BLaER1 (cell line): ENCODE results near the gene CHI3L1.

Experiments
- H3K27ac ChIP-seq: shearing (Covaris generic); formaldehyde crosslinking; 2 replicates; pipeline ENCODE4 v1.8.1; 2022
- H3K27me3 ChIP-seq: shearing (Covaris generic); formaldehyde crosslinking; 2 replicates; pipeline ENCODE4 v1.8.1; 2022
- H3K36me3 ChIP-seq: shearing (Covaris generic); formaldehyde crosslinking; 2 replicates; pipeline ENCODE4 v1.8.1; 2022
- H3K4me1 ChIP-seq: shearing (Covaris generic); formaldehyde crosslinking; 2 replicates; pipeline ENCODE4 v1.8.1; 2022
- H3K4me2 ChIP-seq: shearing (Covaris generic); formaldehyde crosslinking; 2 replicates; pipeline ENCODE4 v1.8.1; 2022
- H3K4me3 ChIP-seq: shearing (Covaris generic); formaldehyde crosslinking; 2 replicates; pipeline ENCODE4 v1.8.1; 2022
- H3K9ac ChIP-seq: shearing (Covaris generic); formaldehyde crosslinking; 2 replicates; pipeline ENCODE4 v1.8.1; 2022
- H3K9me3 ChIP-seq: shearing (Covaris generic); formaldehyde crosslinking; 2 replicates; pipeline ENCODE4 v1.8.1; 2022
- H4K20me1 ChIP-seq: shearing (Covaris generic); formaldehyde crosslinking; 2 replicates; pipeline ENCODE4 v1.8.1; 2022
- Cebpa-rat ChIP-seq: shearing (Covaris generic); IDR thresholded peaks from 2 replicates; pipeline ENCODE4 v1.8.1; 2022

Gene CHI3L1

GRCh38 chr1:203165101-203165799 is 21.3 kb downstream of the CHI3L1 start:
- H3K27me3 ChIP-seq, result no peaks in the 10 kb centered on the region
- peaks cover 17% of the 10 kb centered on the region; the same call in 1 of the 2 replicates for H4K20me1 ChIP-seq
- H3K27ac ChIP-seq, result no peak overlapping the region
- H3K4me3 ChIP-seq, result no peak overlapping the region
- H3K4me2 ChIP-seq, result no peak overlapping the region; the same call in 1 of the 2 replicates
- no peak overlapping the region for H3K9ac ChIP-seq
- H3K4me1 ChIP-seq, result peaks cover 81% of the 10 kb centered on the region
- TF ChIP-seq Cebpa-rat, result no peak
- H3K9me3 ChIP-seq, result no peaks in the 10 kb centered on the region
- H3K36me3 ChIP-seq, result peaks cover 25% of the 10 kb centered on the region; the same call in 1 of the 2 replicates

DNA sequence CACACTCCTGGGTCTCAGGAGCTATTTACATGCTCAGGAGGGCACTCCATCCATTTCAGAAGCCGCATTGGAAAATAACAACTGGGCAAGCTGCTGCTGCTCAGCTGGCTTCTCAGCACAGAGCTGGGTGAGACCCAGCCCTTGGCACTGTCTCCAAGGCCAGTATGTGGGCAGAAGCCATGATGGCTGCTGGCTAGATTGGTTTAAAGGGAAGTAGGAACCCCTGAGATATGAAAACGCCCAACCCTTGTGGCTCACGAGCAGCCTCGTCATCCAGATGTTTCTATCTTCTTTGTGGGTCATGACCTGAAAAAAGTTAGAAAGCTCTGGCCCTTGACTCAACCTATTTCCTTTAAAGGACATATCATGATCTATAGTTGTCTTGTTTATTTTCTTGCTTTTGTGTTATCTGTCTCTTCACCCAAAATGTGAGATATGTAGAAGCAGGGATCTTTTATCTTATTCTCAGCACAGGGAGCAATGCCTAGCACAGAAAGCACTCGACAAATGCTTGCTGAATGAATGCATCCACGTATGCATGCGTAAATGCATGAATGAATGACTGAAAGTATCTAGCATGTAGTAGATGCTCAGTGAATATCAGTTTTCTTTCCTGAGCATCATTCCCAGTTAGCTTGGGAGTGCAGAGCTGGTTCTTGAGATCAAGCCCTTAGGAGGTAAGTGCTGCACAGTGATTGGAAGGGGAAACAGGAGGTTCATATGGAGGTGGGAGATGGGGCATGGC is 22.4 kb downstream of the CHI3L1 start:
- 0 out of 2 replicates have a peak, but pooled peaks cover 1% of the 10 kb centered on the region for H3K9me3 ChIP-seq
- TF ChIP-seq Cebpa-rat, result no peak
- no peak overlapping the region for H3K9ac ChIP-seq
- no peak overlapping the region for H3K4me3 ChIP-seq
- H3K4me1 ChIP-seq, result peaks cover 69% of the 10 kb centered on the region
- H3K27ac ChIP-seq, result no peak overlapping the region
- H3K4me2 ChIP-seq, result peak overlapping the region; percentile 33
- H4K20me1 ChIP-seq, result peaks cover 10% of the 10 kb centered on the region; the same call in 1 of the 2 replicates
- H3K27me3 ChIP-seq, result no peaks in the 10 kb centered on the region
- H3K36me3 ChIP-seq, result peaks cover 13% of the 10 kb centered on the region; the same call in 1 of the 2 replicates

GRCh38 chr1:203162403-203162802 is 24.1 kb downstream of the CHI3L1 start:
- H3K4me2 ChIP-seq, result peak overlapping the region; percentile 27; the same call in 1 of the 2 replicates
- H3K27me3 ChIP-seq, result no peaks in the 10 kb centered on the region
- no peak overlapping the region for H3K27ac ChIP-seq
- no peak overlapping the region for H3K4me3 ChIP-seq
- TF ChIP-seq Cebpa-rat, result no peak
- H3K9ac ChIP-seq, result no peak overlapping the region
- H3K36me3 ChIP-seq, result no peaks in the 10 kb centered on the region
- H4K20me1 ChIP-seq, result no peaks in the 10 kb centered on the region
- H3K9me3 ChIP-seq, result 0 out of 2 replicates have a peak, but pooled peaks cover 9% of the 10 kb centered on the region
- H3K4me1 ChIP-seq, result peaks cover 52% of the 10 kb centered on the region

DNA sequence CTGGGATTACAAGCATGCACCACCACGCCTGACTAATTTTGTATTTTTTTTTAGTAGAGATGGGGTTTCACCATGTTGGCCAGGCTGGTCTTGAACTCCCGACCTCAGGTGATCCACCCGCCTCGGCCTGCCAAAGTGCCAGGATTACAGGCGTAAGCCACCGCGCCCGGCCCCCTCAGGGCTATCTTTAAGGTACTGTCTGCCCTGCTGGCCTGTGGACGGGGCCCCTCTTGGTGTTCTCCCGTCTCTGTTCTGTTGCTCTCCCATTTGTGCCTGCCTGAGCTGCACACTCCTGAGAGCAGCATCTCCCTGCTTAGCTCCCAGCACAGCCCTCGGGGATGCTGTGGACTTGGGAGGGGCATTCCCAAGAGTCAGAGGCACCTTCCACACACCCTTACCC is 24.8 kb downstream of the CHI3L1 start:
- TF ChIP-seq Cebpa-rat, result no peak
- no peaks in the 10 kb centered on the region for H4K20me1 ChIP-seq
- peaks cover 45% of the 10 kb centered on the region for H3K4me1 ChIP-seq
- H3K27me3 ChIP-seq, result no peaks in the 10 kb centered on the region
- no peaks in the 10 kb centered on the region for H3K36me3 ChIP-seq
- no peak overlapping the region for H3K9ac ChIP-seq
- H3K4me3 ChIP-seq, result no peak overlapping the region
- no peak overlapping the region for H3K4me2 ChIP-seq
- no peak overlapping the region for H3K27ac ChIP-seq
- 0 out of 2 replicates have a peak, but pooled peaks cover 9% of the 10 kb centered on the region for H3K9me3 ChIP-seq

- 0 out of 2 replicates have a peak, but pooled peaks cover 9% of the 10 kb centered on the region for H3K9me3 ChIP-seq
- H3K27me3 ChIP-seq, result no peaks in the 10 kb centered on the region
- H4K20me1 ChIP-seq, result no peaks in the 10 kb centered on the region
- peaks cover 42% of the 10 kb centered on the region for H3K4me1 ChIP-seq
- no peak overlapping the region for H3K9ac ChIP-seq
- no peak overlapping the region for H3K4me3 ChIP-seq
- no peak for TF ChIP-seq Cebpa-rat
- H3K27ac ChIP-seq, result no peak overlapping the region
- no peak overlapping the region for H3K4me2 ChIP-seq
- no peaks in the 10 kb centered on the region for H3K36me3 ChIP-seq
Observed at GRCh38 chr1:203161175-203161574, 25.3 kb downstream of the CHI3L1 start.

DNA sequence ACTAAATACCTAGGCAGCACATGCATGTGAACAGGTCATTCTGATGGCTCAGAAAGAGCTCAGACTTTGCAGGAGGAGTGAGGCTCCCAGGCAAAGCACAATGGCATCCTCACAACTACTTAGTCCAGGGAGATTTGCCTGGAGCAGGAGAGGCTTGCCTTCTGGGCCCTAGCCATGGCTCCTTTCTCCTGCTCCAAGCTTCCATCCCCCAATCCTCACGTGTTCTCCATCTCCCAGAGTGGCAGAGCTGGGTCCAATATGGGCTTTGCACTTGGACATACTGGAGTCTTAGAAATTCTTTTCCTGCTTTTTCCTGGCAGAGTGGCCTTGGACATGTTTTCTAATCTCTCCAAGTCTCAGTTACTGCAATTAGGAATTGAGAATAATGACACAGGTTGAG is 26.7 kb downstream of the CHI3L1 start:
- H3K9me3 ChIP-seq, result 0 out of 2 replicates have a peak, but pooled peaks cover 9% of the 10 kb centered on the region
- no peak overlapping the region for H3K4me3 ChIP-seq
- H3K27ac ChIP-seq, result no peak overlapping the region
- peaks cover 30% of the 10 kb centered on the region for H3K4me1 ChIP-seq
- TF ChIP-seq Cebpa-rat, result no peak
- H3K9ac ChIP-seq, result no peak overlapping the region
- no peaks in the 10 kb centered on the region for H3K27me3 ChIP-seq
- no peaks in the 10 kb centered on the region for H4K20me1 ChIP-seq
- H3K36me3 ChIP-seq, result no peaks in the 10 kb centered on the region
- H3K4me2 ChIP-seq, result no peak overlapping the region

DNA sequence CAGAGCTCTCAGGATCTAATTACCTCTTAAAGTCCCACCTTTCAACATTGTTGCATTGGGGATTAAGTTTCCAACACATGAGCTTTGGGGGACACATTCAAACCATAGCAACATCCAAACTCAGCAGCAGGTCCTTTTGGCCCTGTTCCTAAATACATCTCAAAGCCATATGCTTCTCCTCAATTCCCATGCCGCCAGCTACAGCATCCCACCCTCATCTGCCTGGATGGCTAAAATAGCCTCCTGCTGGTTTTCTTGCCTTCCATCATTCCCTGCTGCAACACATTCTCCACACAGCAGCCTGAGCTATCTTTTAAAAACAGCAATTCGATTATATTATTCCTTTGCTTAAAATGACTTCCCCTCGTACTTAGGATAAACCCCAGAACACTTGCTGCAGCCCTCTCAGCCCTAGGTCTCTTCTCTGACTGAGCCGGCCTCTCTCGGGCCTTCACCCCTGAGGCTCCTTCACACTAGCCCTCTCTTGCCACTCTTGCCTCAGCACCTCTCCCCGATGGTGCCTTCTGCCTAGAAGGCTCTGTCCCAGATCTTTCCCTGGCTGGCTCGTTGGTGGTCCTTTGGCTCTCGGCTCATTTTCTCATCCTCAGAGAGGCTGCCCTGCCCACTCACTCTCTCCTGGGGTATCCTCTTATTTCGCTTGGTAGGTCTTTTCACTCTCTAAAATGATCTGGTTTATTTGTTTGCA is 27.4 kb downstream of the CHI3L1 start:
- Histone ChIP-seq H3K27me3 (no peaks in the 10 kb centered on the region), H3K4me1 (peaks cover 29% of the 10 kb centered on the region), H4K20me1 (no peaks in the 10 kb centered on the region), H3K4me3 (no peak overlapping the region), H3K4me2 (no peak overlapping the region), H3K9ac (no peak overlapping the region), H3K9me3 (0 out of 2 replicates have a peak, but pooled peaks cover 9% of the 10 kb centered on the region), H3K27ac (no peak overlapping the region), H3K36me3 (no peaks in the 10 kb centered on the region)
- TF ChIP-seq Cebpa-rat, result no peak

GRCh38 chr1:203158423-203158822 is 28.1 kb downstream of the CHI3L1 start:
- H3K27ac ChIP-seq, result no peak overlapping the region
- H3K36me3 ChIP-seq, result no peaks in the 10 kb centered on the region
- H3K9me3 ChIP-seq, result 0 out of 2 replicates have a peak, but pooled peaks cover 9% of the 10 kb centered on the region
- no peak overlapping the region for H3K4me2 ChIP-seq
- no peak overlapping the region for H3K4me3 ChIP-seq
- H3K4me1 ChIP-seq, result peaks cover 29% of the 10 kb centered on the region
- H4K20me1 ChIP-seq, result no peaks in the 10 kb centered on the region
- no peak overlapping the region for H3K9ac ChIP-seq
- TF ChIP-seq Cebpa-rat, result no peak
- H3K27me3 ChIP-seq, result no peaks in the 10 kb centered on the region

DNA sequence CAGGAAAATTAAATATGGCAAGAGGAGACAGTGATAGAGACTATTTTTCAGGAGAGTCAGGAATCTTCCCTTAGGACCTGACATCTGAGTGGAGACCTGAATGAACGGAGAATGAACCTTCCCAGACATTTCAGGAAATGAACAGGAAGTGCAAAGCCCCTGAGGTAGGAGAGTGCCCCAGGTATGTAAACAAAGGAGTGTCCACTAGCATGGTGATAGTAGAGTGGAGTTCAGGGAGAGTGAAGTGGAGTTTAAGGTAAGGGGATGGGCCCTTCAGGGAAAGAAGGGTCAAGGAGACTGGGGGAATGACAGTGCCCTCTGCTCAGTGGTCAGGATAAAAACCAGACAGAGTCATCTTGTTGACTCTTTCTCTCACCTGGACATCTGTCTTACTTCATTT is 30.2 kb downstream of the CHI3L1 start:
- Histone ChIP-seq H3K27me3 (no peaks in the 10 kb centered on the region), H3K4me2 (no peak overlapping the region), H3K36me3 (no peaks in the 10 kb centered on the region), H4K20me1 (no peaks in the 10 kb centered on the region), H3K4me1 (peaks cover 35% of the 10 kb centered on the region), H3K27ac (no peak overlapping the region), H3K9ac (no peak overlapping the region), H3K9me3 (0 out of 2 replicates have a peak, but pooled peaks cover 9% of the 10 kb centered on the region), H3K4me3 (no peak overlapping the region)
- no peak for TF ChIP-seq Cebpa-rat
